Hematopoietic multipotent progenitor cell treated with erythropoietin and hydrocortisone succinate and interleukin-3 and kit ligand, for 4 days (in vitro differentiated cells): ENCODE measurements around the gene SLC24A4.

Experiments
- DNase-seq: peaks from one replicate; pipeline ENCODE4 v3.0.0-alpha.2; 2015

The SLC24A4 gene

GRCh38 chr14:92323011-92323915, at the start of gene SLC24A4:
Gene SLC24A4, plus strand, starts transcription at chr14:92323165. Its CDS starts 666 bp downstream, at chr14:92323831.
- peak; percentile 24 for DNase-seq

- DNase-seq: peak; percentile 31
Measured at GRCh38 chr14:92273166-92273565, 49.8 kb upstream of the SLC24A4 start.

- DNase-seq: no peak
Measured at GRCh38 chr14:92274055-92274454, 48.9 kb upstream of the SLC24A4 start.

GRCh38 chr14:92276074-92276473, 46.9 kb upstream of the SLC24A4 start:
- DNase-seq: no peak

GRCh38 chr14:92277031-92277430, 45.9 kb upstream of the SLC24A4 start:
- DNase-seq: no peak

- no peak for DNase-seq
Measured at GRCh38 chr14:92280554-92281262, 42.3 kb upstream of the SLC24A4 start.

GRCh38 chr14:92282669-92283068, 40.3 kb upstream of the SLC24A4 start:
- no peak for DNase-seq

- DNase-seq: no peak
Measured at GRCh38 chr14:92285311-92285710, 37.7 kb upstream of the SLC24A4 start.

GRCh38 chr14:92287987-92288386, 35.0 kb upstream of the SLC24A4 start:
- no peak for DNase-seq

- DNase-seq: no peak
Measured at GRCh38 chr14:92288994-92289660, 33.8 kb upstream of the SLC24A4 start.

- no peak for DNase-seq
Measured at GRCh38 chr14:92292673-92293072, 30.3 kb upstream of the SLC24A4 start.

- DNase-seq: no peak
Measured at GRCh38 chr14:92294506-92294905, 28.5 kb upstream of the SLC24A4 start.

- no peak for DNase-seq
Measured at GRCh38 chr14:92297818-92298595, 25.0 kb upstream of the SLC24A4 start.

- DNase-seq: no peak
Measured at GRCh38 chr14:92302481-92302880, 20.5 kb upstream of the SLC24A4 start.

- DNase-seq: no peak
Measured at GRCh38 chr14:92308716-92309115, 14.2 kb upstream of the SLC24A4 start.

GRCh38 chr14:92309968-92310530, 12.9 kb upstream of the SLC24A4 start:
- no peak for DNase-seq

- no peak for DNase-seq
Measured at GRCh38 chr14:92310776-92311375, 12.1 kb upstream of the SLC24A4 start.

GRCh38 chr14:92314182-92314581, 8.8 kb upstream of the SLC24A4 start:
- DNase-seq: no peak

- no peak for DNase-seq
Measured at GRCh38 chr14:92315050-92315805, 7.7 kb upstream of the SLC24A4 start.

GRCh38 chr14:92316176-92316575, 6.8 kb upstream of the SLC24A4 start:
- DNase-seq: no peak

GRCh38 chr14:92316937-92317336, 6.0 kb upstream of the SLC24A4 start:
- DNase-seq: no peak
